Myocyte (in vitro differentiated cells): ENCODE results near the gene DDX28. TPM values are rescaled to one million over a fixed set of nuclear protein-coding genes. Genes with fewer than 3 reads are reported as not detected.

Experiments
- total RNA-seq: library from RNA; depleted of rRNA; stranded (reverse); fragments of >200 nt; gene quantifications from 2 replicates; pipeline ENCODE4 v1.2.3, GENCODE V29; 2014

Gene DDX28
- total RNA-seq, 1 donor from 2014 or later = 14.1 TPM

Other genes with a start within 250 kb of the DDX28 start
- 6.9 and 9.4 TPM in 2 replicates for gene RANBP10, start 216.7 kb downstream of the DDX28 start, total RNA-seq
- gene TSNAXIP1, start 216.3 kb downstream of the DDX28 start, total RNA-seq = 1.1 and 4.5 TPM in 2 replicates
- 67.0 and 73.3 TPM in 2 replicates for gene THAP11, start 180.9 kb downstream of the DDX28 start, total RNA-seq
- 120 and 182 TPM in 2 replicates for gene NUTF2, start 176.3 kb downstream of the DDX28 start, total RNA-seq
- gene CENPT, start 175.5 kb downstream of the DDX28 start, total RNA-seq = 48.3 and 63.7 TPM in 2 replicates
- 147 and 164 TPM in 2 replicates for gene EDC4, start 150.2 kb downstream of the DDX28 start, total RNA-seq
- gene NRN1L, start 138.3 kb downstream of the DDX28 start, total RNA-seq = 0.83 and 1.9 TPM in 2 replicates
- gene PSKH1, start 130.0 kb downstream of the DDX28 start, total RNA-seq = 9.4 and 10.6 TPM in 2 replicates
- gene CTRL, start 91.4 kb downstream of the DDX28 start, total RNA-seq = 0.42 and 1.3 TPM in 2 replicates
- 23.4 and 39.3 TPM in 2 replicates for gene PSMB10, start 86.4 kb downstream of the DDX28 start, total RNA-seq
- gene LCAT, start 79.1 kb downstream of the DDX28 start, total RNA-seq = 15.3 and 25.1 TPM in 2 replicates
- 85.9 and 98.3 TPM in 2 replicates for gene SLC12A4, start 54.6 kb downstream of the DDX28 start, total RNA-seq
- not detected in 2 replicates for gene DPEP3, start 42.7 kb downstream of the DDX28 start, total RNA-seq
- gene DPEP2, start 23.7 kb downstream of the DDX28 start, total RNA-seq = 0.05 TPM in 1 of 2 replicates, not detected in the other
- gene DPEP2NB, start 7.3 kb downstream of the DDX28 start, total RNA-seq = not detected in 2 replicates
- 20.7 and 20.8 TPM in 2 replicates for gene DUS2, start 52 bp upstream of the DDX28 start, total RNA-seq
- 36.7 and 40.8 TPM in 2 replicates for gene NFATC3, start 62.1 kb upstream of the DDX28 start, total RNA-seq
- 0.11 TPM in 1 of 2 replicates, not detected in the other for gene ESRP2, start 212.9 kb upstream of the DDX28 start, total RNA-seq
- gene PLA2G15, start 222.1 kb upstream of the DDX28 start, total RNA-seq = 127 and 180 TPM in 2 replicates
- gene SLC7A6, start 241.3 kb upstream of the DDX28 start, total RNA-seq = 28.0 and 36.4 TPM in 2 replicates